Adrenal gland (tissue), 12 donors: Measurements from ENCODE around the gene PTPRN2. TPM values are rescaled to one million over a fixed set of nuclear protein-coding genes. Genes with fewer than 3 reads are reported as not detected.
"Not testable (repeated sequence)": the region's sequence is repeated elsewhere in the genome, so short reads cannot be mapped to it uniquely, and the experiment has no call there.

Source experiments
- DNase-seq, 7 donors: peaks; one replicate each; pipeline ENCODE4 v3.0.0-alpha.2; 2019 to 2020
- H3K27ac ChIP-seq, 5 donors: fragments of 200-600 bp; sonication (generic) in 4 of 5; 1 replicate in 3 of 5; 2 replicates in 2 of 5; pipeline versions ENCODE4 v1.5.1 to v1.8.0; 2016 to 2020; ENCODE audit warnings: mild to moderate bottlenecking in 1 of 5
- H3K27me3 ChIP-seq: fragments of 200-600 bp; 2 replicates; pipeline ENCODE4 v1.8.0; 2021
- H3K36me3 ChIP-seq, 2 donors: fragments of 200-600 bp; replicated peaks in 1 of 2; 1 replicate in 1 of 2; 2 replicates in 1 of 2; pipeline versions ENCODE4 v1.5.1 to v1.8.0; 2018 to 2022
- H3K4me1 ChIP-seq, 2 donors: fragments of 200-600 bp; replicated peaks in 1 of 2; 1 replicate in 1 of 2; 2 replicates in 1 of 2; pipeline versions ENCODE4 v1.5.1 to v1.8.0; 2018 to 2021
- H3K4me3 ChIP-seq, 4 donors: fragments of 200-600 bp; sonication (generic) in 3 of 4; one replicate each; pipeline ENCODE4 v1.5.1; 2016 to 2018
- H3K9me3 ChIP-seq, 3 donors: fragments of 200-600 bp; sonication (generic) in 1 of 3; replicated peaks in 1 of 3; 1 replicate in 2 of 3; 2 replicates in 1 of 3; pipeline versions ENCODE4 v1.5.1 to v1.8.0; 2016 to 2021
- CTCF ChIP-seq, 6 experiments: fragments of 450-650 bp in 4 of 6; fragments of 200-600 bp in 2 of 6; sonication (generic) in 1 of 6; IDR thresholded peaks; 1 replicate in 5 of 6; 2 replicates in 1 of 6; pipeline versions ENCODE4 v1.5.1 to v1.8.0; 2016 to 2021; ENCODE audit warnings: antibody characterized with exemption in 6 of 6, mild to moderate bottlenecking in 2 of 6, moderate library complexity in 1 of 6
- POLR2A ChIP-seq, 2 donors: fragments of 450-650 bp; IDR thresholded peaks; one replicate each; pipeline ENCODE4 v1.6.1; 2017; ENCODE audit warnings: antibody characterized with exemption in 2 of 2, mild to moderate bottlenecking in 2 of 2, moderate library complexity in 1 of 2
- WGBS, 4 donors: extraction: QIAGEN DNeasy Blood & Tissue Kit in 2 of 4; methylation state at CpG; one replicate each; pipeline versions ENCODE4 v1.1.5 to v1.1.7; 2013 to 2017; 5-methylcytosine and 5-hydroxymethylcytosine counted together
- intact Hi-C, 2 donors: fragments of 100-400 bp; cut with DNase I; formaldehyde crosslinking; loops; one replicate each; pipeline versions ENCODE4 v1.14.1 to v1.15.0; 2022 to 2023
- polyA plus RNA-seq, 3 donors: library from polyadenylated mRNA; stranded (reverse); fragments of 200-250 nt in 2 of 3; fragments of 350-450 nt in 1 of 3; fragmentation: Illumina TruSeq in 1 of 3; extraction: RNeasy Lipid Tissue Mini Kit (QIAGEN cat#74804) in 1 of 3; gene quantifications; one replicate each; pipeline ENCODE4 v1.2.3, GENCODE V29; 2013 to 2014
- total RNA-seq, 9 donors: library from RNA; depleted of rRNA in 4 of 9; stranded (reverse); fragments of >200 nt in 4 of 9; fragments of 120-200 nt in 1 of 9; fragmentation: NEBNext Ultra II Directional in 1 of 9; extraction: Animal tissue kit (Norgen Biotek cat#: 25700) in 1 of 9; gene quantifications; one replicate each; pipeline versions ENCODE4 v1.1.0 to v1.2.4, GENCODE V29; 2013 to 2023
- donor health status: healthy with polysubstance abuse.
- donor health status: Bipolar disorder and iron deficiency.
- donor health status: DM: yes; HTN: yes; CAD: no.
- donor health status: DM: no; HTN: no; CAD: no.
- donor health status: DM: no; HTN: no; CAD: no.
- donor health status: DM: yes; HTN: yes; CAD: no.

Gene PTPRN2
- total and polyA plus RNA-seq, 12 donors, result 2.2 to 16.2 (median 3.4) TPM

- Histone ChIP-seq H3K27me3 (no peaks in the 10 kb centered on the region), H3K9me3 (no peaks in the 10 kb centered on the region), H3K4me1 (no peaks in the 10 kb centered on the region), H3K27ac (no peak overlapping the region), H3K4me3 (no peak overlapping the region), H3K36me3 (no peaks in the 10 kb centered on the region)
- no peak for TF ChIP-seq POLR2A (IDR thresholded peaks at IDR 0.05)
- TF ChIP-seq CTCF (IDR thresholded peaks at IDR 0.05), result no peak
- WGBS, 4 donors, result 88 to 92% (median 90%) methylated on average over 14 to 16 of the region's 16 CpGs
- DNase-seq, result peak in 1 of 7 donors; percentile 6
- intact Hi-C loops, result no loop called here
Measured at GRCh38 chr7:157937406-157937805, 650.2 kb downstream of the PTPRN2 start.

DNA sequence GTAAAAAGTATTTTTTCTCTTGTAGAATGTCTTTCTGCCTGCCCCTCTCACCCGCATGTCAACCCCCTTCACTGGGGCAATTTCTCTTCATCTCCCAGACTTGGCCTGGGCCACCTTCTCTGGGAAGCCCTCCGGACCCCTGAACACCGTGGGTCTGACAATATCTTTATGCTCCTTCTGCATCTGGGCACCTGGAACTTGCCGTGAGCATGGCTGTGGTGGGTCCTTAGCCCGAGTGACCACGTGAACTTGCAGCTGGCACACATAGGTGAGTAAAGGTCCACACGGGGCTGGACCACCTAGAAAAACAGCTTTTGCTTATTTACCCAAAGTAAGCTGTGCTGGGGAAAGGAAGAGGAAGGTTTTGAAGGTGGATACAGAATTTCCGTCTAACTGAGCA, 650.6 kb downstream of the PTPRN2 start:
- Histone ChIP-seq H3K27me3 (no peaks in the 10 kb centered on the region), H3K4me1 (no peaks in the 10 kb centered on the region), H3K4me3 (no peak overlapping the region), H3K27ac (no peak overlapping the region), H3K9me3 (no peaks in the 10 kb centered on the region), H3K36me3 (no peaks in the 10 kb centered on the region)
- TF ChIP-seq POLR2A (IDR thresholded peaks at IDR 0.05), result no peak
- DNase-seq, result peak in 1 of 7 donors; percentile 9
- 76 to 83% (median 78%) methylated on average over 8 of the region's 8 CpGs for WGBS, 4 donors
- intact Hi-C loops, result no loop called here

DNA sequence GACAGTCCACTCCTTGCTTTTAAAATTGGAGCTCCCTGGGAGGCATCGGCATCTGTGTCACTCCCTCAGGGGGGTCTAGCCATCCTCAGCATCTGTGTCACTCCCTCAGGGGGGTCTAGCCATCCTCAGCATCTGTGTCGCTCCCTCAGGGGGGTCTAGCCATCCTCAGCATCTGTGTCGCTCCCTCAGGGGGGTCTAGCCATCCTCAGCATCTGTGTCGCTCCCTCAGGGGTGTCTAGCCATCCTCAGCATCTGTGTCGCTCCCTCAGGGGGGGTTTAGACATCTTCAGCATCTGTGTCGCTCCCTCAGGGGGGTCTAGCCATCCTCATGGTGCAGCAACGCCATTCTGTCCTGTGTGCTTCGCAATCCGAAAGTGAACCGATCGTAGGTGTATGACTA, 651.9 kb downstream of the PTPRN2 start:
- H3K4me1 ChIP-seq, H3K27me3 ChIP-seq, H3K36me3 ChIP-seq, H3K9me3 ChIP-seq, H3K27ac ChIP-seq, H3K4me3 ChIP-seq, intact Hi-C loops: not testable (repeated sequence)
- 79 to 87% (median 85%) methylated on average over 8 to 11 of the region's 11 CpGs for WGBS, 4 donors
- DNase-seq, result peak in 1 of 7 donors; percentile 20

GRCh38 chr7:157933219-157934155, 654.1 kb downstream of the PTPRN2 start:
- H3K27me3 ChIP-seq, H3K4me1 ChIP-seq, intact Hi-C loops, H3K9me3 ChIP-seq, H3K27ac ChIP-seq, H3K36me3 ChIP-seq, H3K4me3 ChIP-seq: not testable (repeated sequence)
- WGBS, 4 donors, result 57 to 80% (median 63%) methylated on average over 5 to 6 of the region's 6 CpGs
- DNase-seq, result peak in 1 of 7 donors; percentile 30

DNA sequence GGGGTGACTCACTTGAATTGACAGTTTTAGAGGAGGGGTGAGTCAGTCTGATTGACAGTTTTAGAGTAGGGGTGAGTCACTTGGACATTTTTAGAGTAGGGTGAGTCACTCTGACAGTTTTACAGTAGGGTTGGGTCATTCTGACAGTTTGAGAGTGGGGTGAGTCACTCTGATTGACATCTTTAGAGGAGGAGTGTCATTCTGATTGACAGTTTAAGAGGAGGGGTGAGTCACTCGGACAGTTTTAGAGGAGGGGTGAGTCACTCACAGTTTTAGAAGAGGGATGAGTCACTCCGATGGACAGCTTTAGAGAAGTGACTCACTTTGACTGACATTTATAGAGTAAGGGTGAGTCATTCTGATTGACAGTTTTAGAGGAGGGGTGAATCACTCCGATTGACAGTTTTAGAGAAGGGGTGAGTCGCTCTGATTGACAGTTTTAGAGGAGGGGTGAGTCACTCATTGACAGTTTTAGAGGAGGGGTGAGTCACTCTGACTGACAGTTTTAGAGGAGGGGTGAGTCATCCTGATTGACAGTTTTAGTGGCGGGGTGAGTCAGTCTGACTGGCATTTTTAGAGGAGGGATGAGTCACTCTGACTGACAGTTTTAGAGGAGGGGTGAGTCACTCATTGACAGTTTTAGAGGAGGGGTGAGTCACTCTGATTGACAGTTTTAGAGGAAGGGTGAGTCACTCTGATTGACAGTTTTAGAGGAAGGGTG, 655.0 kb downstream of the PTPRN2 start:
- TF ChIP-seq POLR2A (IDR thresholded peaks at IDR 0.05), result no peak
- no peak for TF ChIP-seq CTCF (IDR thresholded peaks at IDR 0.05)

More for the DNA sequence above, 655.0 kb downstream of the PTPRN2 start:
- Histone ChIP-seq H3K27ac (no peak overlapping the region), H3K36me3 (no peaks in the 10 kb centered on the region), H3K4me3 (no peak overlapping the region), H3K27me3 (no peaks in the 10 kb centered on the region), H3K9me3 (no peaks in the 10 kb centered on the region), H3K4me1 (no peaks in the 10 kb centered on the region)
- DNase-seq, result no peak
- intact Hi-C loops, result no loop called here
- WGBS, 4 donors, result 56 to 67% (median 62%) methylated on average over 5 of the region's 5 CpGs
